GM12878 (cell line): ENCODE measurements around the gene SHLD1. TPM values are rescaled to one million over a fixed set of nuclear protein-coding genes. Genes with fewer than 3 reads are reported as not detected.

Experiments
- ATAC-seq: fragments of 200-7000 bp; cut with Tn5 transposase; 3 replicates; pipeline ENCODE4 v1.9.1; 2020; ENCODE audit warnings: mild to moderate bottlenecking, moderate library complexity
- BruUV-seq: library from RNA; stranded (reverse); fragments of 400-500 nt; replicated peaks from 2 replicates; lab custom pipeline; 2021; lab: Mats Ljungman, UMichigan
- CTCF ChIA-PET: fragments of 300-600 bp; sonication (Branson Sonifier 250); formaldehyde crosslinking; extraction: SDS; loops from one replicate; lab custom pipeline; 2021; ENCODE audit warnings: inconsistent platforms; lab: Yijun Ruan, JAX
- POLR2A ChIA-PET: fragments of 350-600 bp; formaldehyde crosslinking; extraction: SDS; loops from one replicate; lab custom pipeline; 2021; ENCODE audit warnings: inconsistent platforms; lab: Charles Lee
- RAD21 ChIA-PET: fragments of 300-600 bp; sonication (Branson Sonifier 250); formaldehyde crosslinking; loops from one replicate; lab custom pipeline; 2023; ENCODE audit warnings: antibody characterized with exemption; ENCODE audit not compliant: unreplicated experiment; lab: Charles Lee
- SMC1A ChIA-PET: fragments of 300-600 bp; sonication (Branson Sonifier 250); formaldehyde crosslinking; loops from one replicate; lab custom pipeline; 2023; ENCODE audit not compliant: unreplicated experiment, uncharacterized antibody; lab: Charles Lee
- DNase-seq: peaks from one replicate; pipeline ENCODE4 v3.0.0-alpha.2; 2011; ENCODE audit warnings: low read depth, low spot score
- FAIRE-seq: peaks from 3 replicates; lab custom pipeline; 2011; peaks lifted over from hg19 to GRCh38; lab: Jason Lieb, UNC
- H2AFZ ChIP-seq: 2 replicates; pipeline ENCODE4 v1.6.0; 2011; ENCODE audit warnings: low read depth, low read length, control low read depth; ENCODE audit not compliant: control insufficient read depth
- H3K27ac ChIP-seq: 2 replicates; pipeline ENCODE4 v1.5.1; 2011; ENCODE audit warnings: control low read depth; ENCODE audit not compliant: control insufficient read depth, insufficient read depth
- H3K27me3 ChIP-seq, 2 experiments: replicated peaks in 1 of 2; 2 replicates each; pipeline versions ENCODE4 v1.6.0 to v1.6.1; 2011; ENCODE audit warnings: low read length in 1 of 2; ENCODE audit not compliant: control insufficient read depth in 2 of 2, insufficient read depth in 2 of 2
- H3K36me3 ChIP-seq, 2 experiments: 2 replicates each; pipeline ENCODE4 v1.5.1; 2011; ENCODE audit warnings: low read length in 1 of 2; ENCODE audit not compliant: control insufficient read depth in 2 of 2, insufficient read depth in 2 of 2
- H3K4me1 ChIP-seq: 2 replicates; pipeline ENCODE4 v1.6.1; 2011; ENCODE audit warnings: mild to moderate bottlenecking, low read length, moderate library complexity, mixed read lengths; ENCODE audit not compliant: control insufficient read depth, insufficient read depth
- H3K4me2 ChIP-seq: 2 replicates; pipeline ENCODE4 v1.6.0; 2011; ENCODE audit warnings: control low read depth; ENCODE audit not compliant: control insufficient read depth, insufficient read depth
- H3K4me3 ChIP-seq: fragments of 200-600 bp; sonication (generic); 2 replicates; pipeline ENCODE4 v1.5.1; 2016
- H3K79me2 ChIP-seq: 2 replicates; pipeline ENCODE4 v1.6.0; 2011; ENCODE audit warnings: low read length; ENCODE audit not compliant: control insufficient read depth, insufficient read depth
- H3K9ac ChIP-seq: 2 replicates; pipeline ENCODE4 v1.8.0; 2011; ENCODE audit warnings: low read length, control low read depth, mixed read lengths; ENCODE audit not compliant: control insufficient read depth, insufficient read depth
- H3K9me3 ChIP-seq: replicated peaks from 3 replicates; pipeline ENCODE4 v1.5.1; 2011; ENCODE audit warnings: mild to moderate bottlenecking, low read length; ENCODE audit not compliant: control insufficient read depth, insufficient read depth
- H4K20me1 ChIP-seq: 2 replicates; pipeline ENCODE4 v1.6.0; 2011; ENCODE audit not compliant: control insufficient read depth, insufficient read depth
- ATF3 ChIP-seq: IDR thresholded peaks from 2 replicates; pipeline ENCODE4 v1.6.1; 2011; ENCODE audit warnings: low read depth, mild to moderate bottlenecking, low read length, moderate library complexity, borderline replicate concordance; ENCODE audit errors: extremely low read depth
- BACH1 ChIP-seq: fragments of 450-650 bp; IDR thresholded peaks from 2 replicates; pipeline ENCODE4 v1.6.1; 2017; ENCODE audit warnings: mild to moderate bottlenecking, borderline replicate concordance
- CBFB ChIP-seq: IDR thresholded peaks from 2 replicates; pipeline ENCODE4 v1.6.1; 2016; ENCODE audit warnings: antibody characterized with exemption, low read depth
- CBX3 ChIP-seq: fragments of 200-600 bp; sonication (generic); IDR thresholded peaks from 2 replicates; pipeline ENCODE4 v1.6.1; 2016; ENCODE audit warnings: low read depth, borderline replicate concordance
- CEBPZ ChIP-seq: fragments of 150-350 bp; IDR thresholded peaks from 2 replicates; pipeline ENCODE4 v1.6.1; 2016; ENCODE audit warnings: low read depth, low read length
- ESRRA ChIP-seq: IDR thresholded peaks from 2 replicates; pipeline ENCODE4 v1.6.1; 2012; ENCODE audit warnings: mild to moderate bottlenecking, low read length, improper control_type of control experiment
- ETV6 ChIP-seq, 2 experiments: fragments of 450-650 bp in 1 of 2; IDR thresholded peaks in 1 of 2; conservative IDR thresholded peaks in 1 of 2; 2 replicates each; pipeline ENCODE4 v1.6.1; 2014; ENCODE audit warnings: antibody characterized with exemption in 1 of 2, borderline replicate concordance in 1 of 2, low read depth in 1 of 2, mild to moderate bottlenecking in 1 of 2, moderate library complexity in 1 of 2
- FOXM1 ChIP-seq: IDR thresholded peaks from 2 replicates; pipeline ENCODE4 v1.6.1; 2012; ENCODE audit warnings: low read depth, mild to moderate bottlenecking, inconsistent platforms, low read length, moderate library complexity
- GATAD2B ChIP-seq: fragments of 450-650 bp; conservative IDR thresholded peaks from 2 replicates; pipeline ENCODE4 v1.6.1; 2017; ENCODE audit warnings: low read depth, mild to moderate bottlenecking, moderate library complexity
- LARP7 ChIP-seq: fragments of 450-650 bp; IDR thresholded peaks from 2 replicates; pipeline ENCODE4 v1.6.1; 2017; ENCODE audit warnings: mild to moderate bottlenecking
- MYC ChIP-seq: IDR thresholded peaks from 2 replicates; pipeline ENCODE4 v1.6.1; 2011; ENCODE audit warnings: mild to moderate bottlenecking, low read length, moderate library complexity, inconsistent platforms; ENCODE audit not compliant: insufficient read depth, insufficient replicate concordance, insufficient read length, severe bottlenecking
- NFYA ChIP-seq: IDR thresholded peaks from 2 replicates; pipeline ENCODE4 v1.6.1; 2011; ENCODE audit warnings: low read depth, mild to moderate bottlenecking, low read length, improper control_type of control experiment, borderline replicate concordance
- RBBP5 ChIP-seq: fragments of 200-600 bp; sonication (generic); conservative IDR thresholded peaks from 2 replicates; pipeline ENCODE4 v1.6.1; 2016
- SMARCA5 ChIP-seq: fragments of 450-650 bp; IDR thresholded peaks from 2 replicates; pipeline ENCODE4 v1.6.1; 2017; ENCODE audit warnings: mild to moderate bottlenecking
- STAT3 ChIP-seq: IDR thresholded peaks from 2 replicates; pipeline ENCODE4 v1.6.1; 2011; ENCODE audit warnings: low read depth, low read length, improper control_type of control experiment
- SUPT20H ChIP-seq: IDR thresholded peaks from 2 replicates; pipeline ENCODE4 v1.6.1; 2011; ENCODE audit warnings: low read depth, mild to moderate bottlenecking, low read length, moderate library complexity, borderline replicate concordance; ENCODE audit not compliant: control insufficient read depth
- TCF12 ChIP-seq: IDR thresholded peaks from 2 replicates; pipeline ENCODE4 v1.6.1; 2011; ENCODE audit warnings: low read depth, mild to moderate bottlenecking, low read length
- WRNIP1 ChIP-seq: IDR thresholded peaks from 2 replicates; pipeline ENCODE4 v1.6.1; 2011; ENCODE audit warnings: low read depth, low read length, improper control_type of control experiment, borderline replicate concordance
- ZNF24 ChIP-seq: fragments of 450-650 bp; IDR thresholded peaks from 2 replicates; pipeline ENCODE4 v1.6.1; 2017; ENCODE audit warnings: antibody characterized with exemption, mild to moderate bottlenecking
- WGBS: methylation state at CpG from one replicate; pipeline ENCODE4 v1.1.6; 2016; ENCODE audit warnings: low lambda C conversion rate; ENCODE audit not compliant: insufficient replicate concordance, insufficient coverage; ENCODE audit errors: missing lambda C conversion rate; 5-methylcytosine and 5-hydroxymethylcytosine counted together
- in situ Hi-C: fragments of 300-500 bp; cut with MboI; formaldehyde crosslinking; loops from 9 replicates; pipeline ENCODE4 v1.14.3; 2018; ENCODE audit warnings: mixed read lengths
- intact Hi-C: fragments of 100-400 bp; cut with micrococcal nuclease; formaldehyde crosslinking; loops from one replicate; pipeline ENCODE4 v1.14.2; 2022; ENCODE audit not compliant: unreplicated experiment
- polyA plus RNA-seq, 11 experiments: library from polyadenylated mRNA; depleted of rRNA in 4 of 11; unstranded in 6 of 11; stranded (reverse) in 5 of 11; fragments of >200 nt; fragmentation: Nextera tagmentation in 4 of 11; fragmentation: Illumina TruSeq in 1 of 11; extraction: Ambion mirVana in 4 of 11; extraction: Trizol in 1 of 11; gene quantifications; 1 replicate in 1 of 11; 2 replicates in 10 of 11; pipeline versions ENCODE4 v1.2.1 to v1.2.3, GENCODE V29; 2011 to 2016; ENCODE audit warnings: inconsistent platforms in 2 of 11, missing spikeins in 2 of 11, low read depth in 1 of 11
- total RNA-seq, 4 experiments: library from RNA; depleted of rRNA in 3 of 4; stranded (reverse); fragments of >200 nt in 3 of 4; fragmentation: Illumina TruSeq in 1 of 4; extraction: Trizol in 1 of 4; gene quantifications; 2 replicates each; pipeline versions ENCODE4 v1.2.1 to v1.2.3, GENCODE V29; 2013 to 2021
- TF ChIP-seq, protein P1 (sequence below): fragments of 450-650 bp; formaldehyde crosslinking; IDR thresholded peaks from 2 replicates; pipeline ENCODE4 v1.5.0; 2022; ENCODE audit warnings: mild to moderate bottlenecking, missing genetic modification characterization

Gene SHLD1
- total and polyA plus RNA-seq, 10 of the 15 experiments (the other 5 are each of a cell fraction or from before 2014, with no cell fraction given) = 10.8 to 70.9 (median 25.4) TPM

DNA sequence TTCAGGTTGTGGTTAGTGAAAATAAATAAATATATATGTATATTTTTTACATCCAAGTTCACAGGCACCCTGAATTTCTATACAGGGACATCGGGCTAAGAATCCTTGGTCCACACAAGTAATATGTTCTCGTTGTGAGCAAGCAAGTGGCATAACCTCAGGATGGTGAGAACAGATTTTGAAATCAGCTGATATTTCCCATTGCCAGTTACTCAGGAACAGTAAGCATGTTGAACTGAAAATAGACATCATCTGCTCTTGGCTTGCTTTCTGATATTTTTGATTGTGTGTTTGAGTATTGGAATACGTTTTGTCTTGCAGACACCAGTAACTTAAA is 112.5 kb downstream of the SHLD1 start:
- Histone ChIP-seq H3K4me3 (no peak overlapping the region), H4K20me1 (no peaks in the 10 kb centered on the region), H3K4me2 (no peak overlapping the region), H2AFZ (no peak overlapping the region), H3K9ac (no peak overlapping the region), H3K27me3 (no peaks in the 10 kb centered on the region), H3K9me3 (no peaks in the 10 kb centered on the region), H3K27ac (no peak overlapping the region), H3K4me1 (no peaks in the 10 kb centered on the region), H3K79me2 (no peaks in the 10 kb centered on the region), H3K36me3 (no peaks in the 10 kb centered on the region)
- DNase-seq (no peak), FAIRE-seq (no peak), ATAC-seq (no peak)
- TF ChIP-seq ATF3 = no peak
- no peak for TF ChIP-seq TCF12
- no peak for TF ChIP-seq RBBP5
- TF ChIP-seq MYC = no peak
- no peak for TF ChIP-seq SMARCA5
- TF ChIP-seq BACH1 = no peak
- no peak for TF ChIP-seq CEBPZ
- no peak for TF ChIP-seq STAT3
- TF ChIP-seq SUPT20H = no peak
- no peak for TF ChIP-seq GATAD2B
- TF ChIP-seq ZNF24 = no peak
- TF ChIP-seq FOXM1 = no peak
- TF ChIP-seq CBFB = no peak
- TF ChIP-seq, protein P1, sequence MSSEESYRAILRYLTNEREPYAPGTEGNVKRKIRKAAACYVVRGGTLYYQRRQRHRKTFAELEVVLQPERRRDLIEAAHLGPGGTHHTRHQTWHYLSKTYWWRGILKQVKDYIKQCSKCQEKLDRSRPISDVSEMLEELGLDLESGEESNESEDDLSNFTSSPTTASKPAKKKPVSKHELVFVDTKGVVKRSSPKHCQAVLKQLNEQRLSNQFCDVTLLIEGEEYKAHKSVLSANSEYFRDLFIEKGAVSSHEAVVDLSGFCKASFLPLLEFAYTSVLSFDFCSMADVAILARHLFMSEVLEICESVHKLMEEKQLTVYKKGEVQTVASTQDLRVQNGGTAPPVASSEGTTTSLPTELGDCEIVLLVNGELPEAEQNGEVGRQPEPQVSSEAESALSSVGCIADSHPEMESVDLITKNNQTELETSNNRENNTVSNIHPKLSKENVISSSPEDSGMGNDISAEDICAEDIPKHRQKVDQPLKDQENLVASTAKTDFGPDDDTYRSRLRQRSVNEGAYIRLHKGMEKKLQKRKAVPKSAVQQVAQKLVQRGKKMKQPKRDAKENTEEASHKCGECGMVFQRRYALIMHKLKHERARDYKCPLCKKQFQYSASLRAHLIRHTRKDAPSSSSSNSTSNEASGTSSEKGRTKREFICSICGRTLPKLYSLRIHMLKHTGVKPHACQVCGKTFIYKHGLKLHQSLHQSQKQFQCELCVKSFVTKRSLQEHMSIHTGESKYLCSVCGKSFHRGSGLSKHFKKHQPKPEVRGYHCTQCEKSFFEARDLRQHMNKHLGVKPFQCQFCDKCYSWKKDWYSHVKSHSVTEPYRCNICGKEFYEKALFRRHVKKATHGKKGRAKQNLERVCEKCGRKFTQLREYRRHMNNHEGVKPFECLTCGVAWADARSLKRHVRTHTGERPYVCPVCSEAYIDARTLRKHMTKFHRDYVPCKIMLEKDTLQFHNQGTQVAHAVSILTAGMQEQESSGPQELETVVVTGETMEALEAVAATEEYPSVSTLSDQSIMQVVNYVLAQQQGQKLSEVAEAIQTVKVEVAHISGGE (CRISPR knock-in tag) = no peak
- TF ChIP-seq NFYA = no peak
- no peak for TF ChIP-seq ETV6 (conservative IDR thresholded peaks at IDR 0.05 in 1 of 2, IDR thresholded peaks at IDR 0.05 in 1 of 2; ENCODE audit: borderline replicate concordance in 1 of 2, low read depth in 1 of 2)
- no peak for TF ChIP-seq WRNIP1
- no peak for TF ChIP-seq LARP7
- no peak for TF ChIP-seq CBX3
- TF ChIP-seq ESRRA = no peak
- WGBS = 79% methylated on average over 3 of the region's 3 CpGs
- intact Hi-C loops (no loop called here), in situ Hi-C loops (no loop called here)
- POLR2A ChIA-PET = no interaction called here
- CTCF ChIA-PET = interaction anchor here (0.8 to 1.6 kb wide), 2 partner anchors 17 to 334 kb away, joined by 3 to 5 read pairs; no protein-coding TSS in a partner anchor
- SMC1A ChIA-PET = no interaction called here
- RAD21 ChIA-PET = no interaction called here
- no TSS peak for BruUV-seq
